Activated T-cell treated with anti-CD3 and anti-CD28 coated beads, Interleukin-2, amount 50 U/mL, for 1 hour (primary cell): Measurements from ENCODE around the gene ACYP2.
A peak's percentile ranks its signal among the peaks of the same experiment; 100 is the strongest.
"Not testable (repeated sequence)": the region's sequence is repeated elsewhere in the genome, so short reads cannot be mapped to it uniquely, and the experiment has no call there.

Source experiments
- DNase-seq: peaks from one replicate; pipeline ENCODE4 v3.0.0-alpha.2; 2020

Gene ACYP2

GRCh38 chr2:54115284-54116137 is at the start of gene ACYP2:
ACYP2 (plus strand) TSS chr2:54115615.
- DNase-seq = peak; percentile 89

GRCh38 chr2:54065891-54066290 is 49.5 kb upstream of the ACYP2 start:
- DNase-seq = no peak

- DNase-seq = no peak
These were observed 47.5 kb upstream of the ACYP2 start for GRCh38 chr2:54067851-54068375.

- DNase-seq = not testable (repeated sequence)
These were observed 42.9 kb upstream of the ACYP2 start for GRCh38 chr2:54072483-54072882.

GRCh38 chr2:54073796-54074195 is 41.6 kb upstream of the ACYP2 start:
- DNase-seq = no peak

- no peak for DNase-seq
These were observed 40.6 kb upstream of the ACYP2 start for GRCh38 chr2:54074606-54075341.

GRCh38 chr2:54076586-54076985 is 38.8 kb upstream of the ACYP2 start:
- DNase-seq = no peak

GRCh38 chr2:54077088-54077900 is 38.1 kb upstream of the ACYP2 start:
- DNase-seq = no peak

GRCh38 chr2:54079331-54079730 is 36.1 kb upstream of the ACYP2 start:
- DNase-seq = no peak

- no peak for DNase-seq
These were observed 33.8 kb upstream of the ACYP2 start for GRCh38 chr2:54081574-54081973.

GRCh38 chr2:54083021-54083420 is 32.4 kb upstream of the ACYP2 start:
- DNase-seq = no peak

- DNase-seq = no peak
These were observed 32.0 kb upstream of the ACYP2 start for GRCh38 chr2:54083445-54083844.

- DNase-seq = no peak
These were observed 30.8 kb upstream of the ACYP2 start for GRCh38 chr2:54084600-54084999.

- DNase-seq = no peak
These were observed 30.3 kb upstream of the ACYP2 start for GRCh38 chr2:54085069-54085468.

GRCh38 chr2:54086157-54086556 is 29.3 kb upstream of the ACYP2 start:
- no peak for DNase-seq

- no peak for DNase-seq
These were observed 27.2 kb upstream of the ACYP2 start for GRCh38 chr2:54088191-54088634.

- DNase-seq = no peak
These were observed 26.7 kb upstream of the ACYP2 start for GRCh38 chr2:54088719-54089118.

- DNase-seq = no peak
These were observed 24.8 kb upstream of the ACYP2 start for GRCh38 chr2:54090521-54091117.

GRCh38 chr2:54092940-54093339 is 22.5 kb upstream of the ACYP2 start:
- no peak for DNase-seq

- DNase-seq = not testable (repeated sequence)
These were observed 20.0 kb upstream of the ACYP2 start for GRCh38 chr2:54095406-54095805.

GRCh38 chr2:54096141-54096540 is 19.3 kb upstream of the ACYP2 start:
- DNase-seq = not testable (repeated sequence)

GRCh38 chr2:54097124-54097523 is 18.3 kb upstream of the ACYP2 start:
- no peak for DNase-seq

- DNase-seq = no peak
These were observed 16.0 kb upstream of the ACYP2 start for GRCh38 chr2:54099370-54099769.
